ENCODE measurements around the gene ITGA2B. TPM values are rescaled to one million over a fixed set of nuclear protein-coding genes. Genes with fewer than 3 reads are reported as not detected.
"Not testable (repeated sequence)": the region's sequence is repeated elsewhere in the genome, so short reads cannot be mapped to it uniquely, and the experiment has no call there.

ITGA2B gene
- polyA plus RNA-seq, 1 donor = 4.4 TPM

DNA sequence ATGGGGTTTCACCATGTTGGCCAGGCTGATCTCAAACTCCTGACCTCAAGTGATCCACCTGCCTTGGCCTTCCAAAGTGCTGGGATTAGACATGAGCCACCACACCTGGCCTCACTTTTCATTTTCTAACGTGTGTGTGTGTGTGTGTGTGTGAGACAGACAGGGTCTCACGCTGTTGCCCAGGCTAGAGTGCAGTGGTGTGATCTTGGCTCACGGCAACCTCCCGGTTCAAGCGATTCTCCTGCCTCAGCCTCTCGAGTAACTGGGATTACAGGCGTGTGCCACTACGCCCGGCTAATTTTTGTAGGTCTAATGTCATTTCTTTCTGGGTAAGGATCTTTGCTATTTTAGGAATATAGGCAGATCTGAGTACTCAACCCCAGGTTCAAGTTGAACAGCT lies 4.7 kb upstream of the ITGA2B start:
- DNase-seq = not testable (repeated sequence)

DNA sequence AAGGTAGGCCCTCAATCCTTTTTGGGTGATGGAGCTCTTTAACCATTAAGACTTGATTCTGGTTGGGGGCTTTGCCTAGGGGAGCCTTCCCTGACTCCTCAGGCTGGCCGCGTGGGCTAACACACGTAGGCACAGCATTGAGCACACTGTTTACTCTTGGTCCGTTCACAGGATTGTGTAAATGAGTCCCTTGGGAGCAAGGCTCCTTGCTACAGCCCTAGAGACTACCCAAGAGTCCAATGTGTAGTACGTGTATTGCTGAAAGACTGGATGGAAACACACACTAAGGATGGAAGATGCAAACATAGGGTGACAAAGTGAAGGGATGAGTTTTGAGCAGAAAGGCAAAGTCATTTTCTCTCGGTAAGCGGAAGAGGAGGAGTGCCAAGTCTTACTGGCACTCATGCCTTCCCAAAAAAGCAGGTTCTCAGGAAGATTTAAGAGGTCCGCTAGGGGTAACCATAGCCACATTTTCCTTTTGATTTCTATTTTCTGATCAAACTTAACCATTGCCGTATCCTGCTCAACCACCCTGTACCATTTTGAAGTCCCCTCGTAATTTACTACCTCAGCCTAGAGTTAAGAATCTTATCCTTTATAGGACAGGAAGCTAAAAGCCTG lies 911 bp upstream of the ITGA2B start:
- DNase-seq = no peak

DNA sequence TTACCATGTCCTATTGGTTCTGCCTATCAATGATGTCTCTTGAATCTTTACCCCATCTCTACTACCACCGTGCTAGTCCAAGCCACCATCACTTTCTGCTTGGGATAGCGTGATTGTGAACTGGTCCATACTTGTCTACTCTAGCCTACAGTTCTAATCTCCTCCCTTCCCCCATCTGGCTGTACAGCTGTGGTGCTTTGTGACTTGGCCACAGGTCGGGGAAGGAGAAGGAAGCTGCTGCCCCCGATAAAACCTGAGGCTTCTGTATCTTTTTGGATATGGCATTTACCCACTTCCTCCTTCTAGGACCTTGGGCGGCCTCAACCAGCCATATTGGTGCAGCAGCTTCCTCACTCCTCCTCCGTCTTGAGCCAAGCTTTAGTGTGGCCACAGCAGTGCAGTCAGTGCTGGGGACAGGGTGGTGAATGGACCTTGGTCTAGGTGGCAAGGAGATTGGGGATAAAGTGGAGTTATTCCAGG lies 314 bp upstream of the ITGA2B start:
- no peak for DNase-seq

DNA sequence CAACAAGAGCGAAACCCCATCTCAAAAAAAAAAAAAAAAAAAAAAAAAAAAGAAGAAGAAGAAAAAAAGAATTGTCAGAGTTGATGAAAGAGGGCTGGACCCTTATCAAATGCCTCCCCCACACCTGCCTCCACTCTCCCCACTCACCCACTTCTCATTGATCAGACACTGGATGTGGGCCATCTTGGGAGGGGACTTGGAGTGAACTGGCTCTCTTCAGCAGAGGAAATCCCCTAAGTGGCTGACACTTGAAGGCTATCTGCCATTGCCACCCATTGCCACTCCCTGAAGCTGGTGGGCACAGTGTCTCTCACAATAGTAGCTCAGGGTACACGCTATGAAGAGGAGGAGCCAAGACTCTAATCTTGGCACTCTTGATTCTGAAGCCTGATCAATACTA lies 1.6 kb downstream of the ITGA2B start:
- no peak for DNase-seq

DNA sequence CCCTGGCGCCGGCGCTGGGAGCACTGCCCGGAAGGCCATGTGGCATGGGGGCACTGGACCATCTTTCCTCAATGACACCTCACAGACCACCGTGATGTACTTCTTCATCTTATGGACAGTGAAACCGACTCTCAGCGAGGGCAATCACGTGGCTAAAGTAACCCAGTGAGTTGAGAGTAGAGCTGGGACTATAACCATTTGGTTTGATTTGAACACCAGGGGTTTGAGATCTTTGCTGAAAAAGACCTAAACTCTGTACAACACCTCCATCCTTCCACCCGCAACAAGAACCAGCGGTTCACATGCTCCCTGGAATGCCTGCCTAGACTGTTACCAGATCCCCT lies 3.3 kb downstream of the ITGA2B start:
- no peak for DNase-seq

DNA sequence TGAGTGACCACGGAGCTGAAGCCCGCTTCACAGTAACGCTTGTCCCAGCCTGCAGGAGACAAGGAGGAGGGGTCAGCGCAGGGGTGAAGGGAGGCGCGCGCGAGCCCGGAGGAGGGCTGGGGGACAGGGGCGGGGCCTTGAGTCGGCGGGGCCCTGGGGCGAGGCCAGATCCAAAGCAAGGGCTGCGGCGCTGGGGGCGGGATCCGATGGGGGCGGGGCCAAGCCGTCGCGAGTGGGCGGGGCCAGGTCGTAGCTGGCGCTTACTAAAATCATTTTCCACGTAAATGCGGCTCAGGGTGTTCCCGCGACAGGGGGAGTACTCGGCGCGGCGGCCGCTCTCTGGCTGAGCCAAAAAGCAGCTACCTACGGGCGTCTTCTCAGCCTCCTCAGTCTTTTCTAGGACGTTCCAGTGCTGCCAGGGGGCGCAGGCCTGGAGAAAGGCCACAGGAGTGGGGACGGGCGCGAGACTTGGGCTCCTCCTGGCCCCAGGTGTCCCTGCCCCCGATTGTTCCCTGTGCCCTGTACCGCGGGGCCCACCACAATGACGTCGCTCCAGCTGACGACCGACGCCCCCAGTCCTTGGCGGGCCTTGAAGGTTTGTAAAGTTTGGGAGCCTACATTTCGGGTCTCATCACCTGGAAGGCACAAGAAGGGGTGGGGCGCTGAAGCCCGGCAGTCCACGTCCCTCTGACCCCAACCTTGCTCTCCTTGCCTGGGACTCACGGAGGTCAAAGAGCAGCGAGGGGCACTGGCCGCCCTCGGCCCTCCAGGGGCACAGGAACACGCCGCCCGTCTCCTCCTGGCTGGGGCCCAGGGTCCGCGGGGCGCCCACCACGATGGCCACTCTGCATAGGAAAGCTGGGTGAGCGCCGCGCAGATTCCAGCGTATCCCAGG lies 3.9 kb downstream of the ITGA2B start:
- no peak for DNase-seq

- no peak for DNase-seq
These were observed 4.6 kb downstream of the ITGA2B start for GRCh38 chr17:44384823-44385286.

DNA sequence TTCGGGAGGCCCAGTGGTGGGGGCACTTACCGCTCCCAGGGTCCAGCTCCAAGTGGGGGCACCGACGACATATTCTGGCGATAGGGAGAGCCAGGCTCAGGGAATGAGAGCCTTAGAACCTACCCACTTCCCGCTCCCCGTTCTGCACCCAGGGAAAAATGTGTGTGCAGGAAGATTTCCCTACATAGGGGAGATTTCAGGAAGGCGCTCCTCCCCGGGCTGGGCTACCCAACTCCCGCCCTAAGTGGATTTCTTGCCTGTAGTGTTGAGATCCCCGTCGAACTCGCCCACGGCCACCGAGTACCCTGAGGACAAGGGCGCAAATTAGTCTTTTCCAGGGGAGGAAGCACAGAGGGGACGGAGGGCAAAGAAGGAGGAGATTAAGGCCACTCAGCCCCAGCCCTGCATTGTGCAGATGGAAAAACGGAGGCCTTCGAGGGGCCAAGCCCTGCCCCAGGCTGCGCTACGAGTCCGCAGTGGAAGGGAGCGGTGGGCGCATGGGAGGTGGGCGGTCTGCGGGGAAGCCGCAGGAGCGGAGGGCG lies 5.1 kb downstream of the ITGA2B start:
- no peak for DNase-seq

- DNase-seq = no peak
These were observed 5.6 kb downstream of the ITGA2B start for GRCh38 chr17:44383861-44384260.

- DNase-seq = no peak
These were observed 6.1 kb downstream of the ITGA2B start for GRCh38 chr17:44383363-44383762.

GRCh38 chr17:44382917-44383316 lies 6.5 kb downstream of the ITGA2B start:
- DNase-seq = no peak

DNA sequence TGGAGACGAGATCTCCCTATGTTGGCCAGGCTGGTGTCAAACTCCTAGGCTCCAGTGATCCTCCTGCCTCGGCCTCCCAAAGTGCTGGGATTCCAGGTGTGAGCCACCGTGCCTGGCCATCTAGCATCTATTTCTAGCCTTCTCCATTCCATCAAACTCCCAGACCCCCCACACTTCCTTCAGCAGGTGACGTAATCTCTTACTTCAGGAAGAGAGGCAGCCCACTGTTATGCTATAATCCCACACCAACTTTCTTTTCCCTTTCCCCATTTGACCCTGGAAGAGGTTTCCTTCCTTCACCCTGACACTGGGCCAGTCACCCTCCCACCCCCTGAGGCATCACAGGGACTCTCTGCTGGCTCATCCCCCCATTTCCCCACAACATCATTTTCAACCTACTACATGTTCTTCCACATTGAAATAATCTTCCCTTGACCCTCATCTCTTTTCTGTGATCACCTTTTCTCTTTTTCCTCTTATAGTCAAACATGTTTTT lies 7.6 kb downstream of the ITGA2B start:
- DNase-seq = no peak

DNA sequence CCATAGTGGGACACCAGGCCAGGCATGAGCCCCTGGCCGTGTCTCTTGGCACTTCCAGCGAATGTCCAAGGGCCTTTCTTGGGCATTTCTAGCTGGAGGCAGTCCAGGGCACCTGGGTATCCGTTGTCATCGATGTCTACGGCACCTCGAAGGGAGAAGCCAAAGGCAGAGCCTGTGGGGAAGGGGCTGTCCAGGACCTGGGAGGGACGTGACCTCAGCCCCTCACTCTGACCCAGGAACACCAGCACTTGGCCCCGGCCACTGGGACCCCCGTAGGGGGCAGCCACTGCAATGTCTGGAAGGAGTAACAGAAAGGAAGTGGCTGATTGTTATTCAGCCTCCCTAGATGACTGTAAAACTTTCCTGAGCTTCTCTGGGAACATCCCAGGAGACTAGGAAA lies 8.7 kb downstream of the ITGA2B start:
- no peak for DNase-seq

GRCh38 chr17:44379887-44380286 lies 9.6 kb downstream of the ITGA2B start:
- DNase-seq = no peak

GRCh38 chr17:44378171-44378705 lies 11.2 kb downstream of the ITGA2B start:
- DNase-seq = no peak

DNA sequence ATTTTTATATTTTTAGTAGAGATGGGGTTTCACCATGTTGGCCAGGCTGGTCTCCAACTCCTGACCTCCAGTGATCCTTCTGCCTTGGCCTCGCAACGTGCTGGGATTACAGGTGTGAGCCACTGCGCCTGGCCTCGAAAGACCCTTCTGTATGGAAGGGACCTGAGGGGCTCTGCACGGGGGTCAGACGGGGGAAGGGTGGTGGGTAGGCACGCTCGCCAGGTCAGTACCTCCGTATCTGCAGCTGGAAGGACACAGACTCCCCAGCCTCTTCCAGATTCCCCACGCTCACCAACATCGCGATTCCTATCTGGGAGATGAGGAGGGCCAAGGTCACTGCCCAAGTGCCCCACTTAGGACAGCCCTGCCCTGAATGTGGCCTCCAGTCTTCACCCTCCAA lies 12.7 kb downstream of the ITGA2B start:
- DNase-seq = no peak

DNA sequence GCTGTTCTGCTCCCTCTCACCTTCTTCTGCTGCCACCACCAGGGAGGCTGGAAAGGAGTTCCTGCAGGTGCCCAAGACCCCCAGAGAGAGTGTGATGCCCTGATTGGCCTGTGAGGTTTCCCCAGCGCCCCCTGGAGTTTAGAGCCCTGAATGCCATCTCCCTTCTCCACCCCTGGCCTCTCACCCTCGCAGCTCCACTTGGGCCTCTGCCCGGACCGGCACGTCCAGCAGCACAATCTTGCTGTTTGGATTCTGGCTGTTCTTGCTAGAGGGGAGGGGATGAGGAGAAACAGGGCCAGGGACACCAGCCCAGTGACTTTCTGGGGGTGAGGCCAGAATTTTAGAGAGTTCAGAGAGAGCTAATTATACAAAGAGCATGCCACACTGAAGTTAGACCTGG lies 13.3 kb downstream of the ITGA2B start:
- no peak for DNase-seq

- DNase-seq = no peak
These were observed 14.0 kb downstream of the ITGA2B start for GRCh38 chr17:44375196-44376017.

GRCh38 chr17:44374306-44375195 lies 14.9 kb downstream of the ITGA2B start:
- no peak for DNase-seq

- no peak for DNase-seq
These were observed 17.4 kb downstream of the ITGA2B start for GRCh38 chr17:44372036-44372435.
